ENCODE results near the gene TPRG1L.

The TPRG1L gene

DNA sequence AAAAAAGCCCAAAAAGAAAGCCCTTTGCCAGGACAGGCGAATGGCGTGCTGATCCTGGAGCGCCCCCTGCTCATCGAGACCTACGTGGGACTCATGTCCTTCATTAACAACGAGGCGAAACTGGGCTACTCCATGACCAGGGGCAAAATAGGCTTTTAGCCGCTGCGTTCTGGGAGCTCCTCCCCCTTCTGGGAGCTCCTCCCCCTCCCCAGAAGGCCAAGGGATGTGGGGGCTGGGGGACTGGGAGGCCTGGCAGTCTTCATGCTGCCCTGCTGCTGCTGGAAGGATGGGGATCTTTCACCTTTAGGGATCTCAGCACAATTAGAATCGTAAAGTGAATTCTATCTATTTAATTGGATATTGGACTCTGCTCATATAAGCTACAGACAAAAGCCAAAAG, 3.6 kb downstream of the TPRG1L start:
- DNase-seq (ENCODE audit: low read depth): no peak

DNA sequence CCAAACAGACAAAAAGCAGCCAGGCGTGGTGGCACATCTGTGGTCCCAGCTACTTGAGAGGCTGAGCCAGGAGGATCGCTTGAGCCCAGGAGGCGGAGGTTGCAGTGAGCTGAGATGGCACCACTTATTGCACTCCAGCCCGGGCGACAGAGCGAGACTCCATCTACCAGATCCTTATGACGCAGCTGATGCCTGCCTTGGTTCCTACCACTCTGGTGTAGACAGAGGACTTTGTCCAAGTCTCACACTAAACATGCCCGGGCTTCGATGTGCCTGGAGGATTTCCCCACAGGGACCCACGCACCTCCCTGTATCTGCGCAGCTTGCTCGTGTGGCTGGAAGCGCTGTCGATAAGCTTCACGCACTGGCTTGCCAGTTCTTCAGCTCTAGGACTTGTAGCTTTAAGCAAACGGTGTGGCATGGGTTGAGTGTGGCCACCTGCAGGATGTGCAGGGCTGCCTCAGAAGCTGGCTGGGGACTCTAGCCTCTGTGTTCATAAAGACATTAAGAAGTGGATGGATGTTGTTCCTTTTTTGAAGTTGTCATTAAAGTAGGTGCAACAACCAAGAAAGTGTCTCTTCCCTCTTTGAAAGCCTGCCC, 4.8 kb downstream of the TPRG1L start:
- DNase-seq (ENCODE audit: low read depth): no peak

DNA sequence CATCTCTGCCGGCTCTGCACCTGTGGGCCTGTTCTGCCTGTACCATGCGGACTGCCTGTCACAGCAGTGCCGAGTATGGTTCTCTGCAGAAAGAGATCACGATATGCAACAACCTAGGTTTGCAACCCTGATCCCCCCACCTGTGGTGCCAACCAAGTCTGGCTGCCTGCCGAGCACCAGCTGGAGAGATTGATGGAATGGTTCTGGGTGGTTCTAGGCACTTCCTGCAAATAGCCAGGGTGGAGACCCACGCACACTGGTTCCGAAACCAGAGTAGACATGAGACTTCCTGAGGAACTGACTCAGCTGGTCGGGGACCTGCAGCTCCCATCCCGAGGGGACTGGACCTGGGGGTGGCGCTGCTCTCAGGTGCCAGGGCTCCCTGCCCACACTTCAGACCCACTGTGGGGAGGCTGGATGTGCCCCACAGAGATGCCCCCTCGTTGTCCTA, 5.4 kb downstream of the TPRG1L start:
- DNase-seq (ENCODE audit: low read depth): no peak

DNA sequence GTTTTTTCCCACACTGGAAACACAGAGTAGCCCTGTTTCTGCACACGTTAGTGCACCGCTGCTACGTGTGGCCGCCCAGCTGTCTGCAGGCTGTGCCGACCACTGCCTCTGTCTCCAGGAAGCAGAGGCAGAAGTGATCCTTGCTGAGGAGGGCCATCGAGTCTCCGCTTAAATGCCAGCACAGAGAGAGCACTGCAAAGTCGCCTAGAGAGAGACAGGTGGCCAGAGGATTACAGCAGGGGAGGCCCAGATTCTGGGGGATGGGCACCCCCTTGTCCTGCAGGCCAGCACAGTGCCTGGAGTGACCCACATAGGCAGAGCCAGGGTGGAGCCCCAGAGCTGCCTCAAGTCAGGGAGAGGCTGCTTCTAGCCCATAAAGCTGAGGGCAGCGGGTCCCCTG, 6.1 kb downstream of the TPRG1L start:
- no peak for DNase-seq (ENCODE audit: low read depth)

DNA sequence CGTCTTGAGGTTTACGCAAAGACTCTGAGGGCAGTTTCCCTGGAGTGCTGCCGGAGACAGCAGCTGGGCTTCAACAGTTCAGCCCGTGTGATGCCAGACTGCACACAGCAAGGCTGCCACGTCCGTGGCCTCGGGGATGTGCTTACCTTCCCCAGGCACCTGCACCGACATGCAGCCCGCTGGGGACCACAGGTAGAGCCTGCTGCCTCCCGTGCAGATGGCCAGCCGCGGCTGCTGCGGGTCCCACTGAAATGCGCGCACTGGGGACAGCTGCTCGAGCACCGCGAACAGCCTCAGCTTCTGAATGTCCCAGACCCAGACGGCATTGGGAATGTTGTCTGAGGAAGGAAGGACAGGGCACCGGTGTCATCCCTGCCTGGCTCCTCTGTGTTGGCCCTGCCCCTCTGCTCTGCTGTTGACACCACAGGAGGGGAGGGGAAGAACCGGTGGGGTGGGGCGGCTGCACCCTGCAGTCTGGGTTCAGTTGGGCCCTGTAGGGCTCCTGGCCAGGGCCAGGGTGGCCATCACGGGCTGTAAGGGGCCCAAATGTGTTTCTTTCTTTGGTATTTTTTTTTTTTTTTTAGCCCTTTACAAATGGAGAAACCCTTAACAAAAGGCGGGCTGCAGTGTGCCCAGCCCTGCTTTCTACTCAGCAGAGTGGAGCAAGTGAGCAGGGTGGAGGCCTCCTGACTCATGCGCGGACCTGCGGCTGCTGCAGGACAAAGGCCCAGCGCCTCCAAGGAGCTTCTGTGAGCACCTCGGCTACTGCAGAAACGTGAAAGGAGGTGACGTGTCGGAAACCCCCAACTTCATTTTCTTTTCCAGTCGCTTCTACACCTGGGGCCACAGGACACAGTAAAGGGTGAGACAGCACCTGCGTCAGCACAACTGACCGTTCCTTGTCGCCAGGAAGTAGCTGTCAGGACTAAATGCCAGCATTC, 6.8 kb downstream of the TPRG1L start:
- DNase-seq (ENCODE audit: low read depth): no peak

DNA sequence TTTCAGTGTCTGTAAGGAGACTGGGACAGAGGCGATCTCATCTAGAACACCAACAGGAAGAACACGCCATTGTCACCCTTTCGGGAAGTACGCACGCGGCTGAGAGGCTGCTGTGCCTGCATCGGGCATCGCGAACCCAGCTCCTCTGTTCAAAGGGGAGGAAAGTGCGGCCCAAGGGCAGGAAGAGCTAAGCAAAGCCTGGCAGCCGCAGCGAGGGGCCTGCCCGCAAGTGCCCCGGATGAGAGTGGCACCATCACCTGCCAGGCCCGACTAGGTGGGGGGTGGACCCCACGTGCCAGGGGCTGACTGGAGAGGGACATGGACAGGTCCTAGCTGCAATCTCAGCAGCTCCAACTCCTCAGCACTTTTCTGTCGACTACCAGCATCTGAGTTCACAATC, 7.5 kb downstream of the TPRG1L start:
- DNase-seq (ENCODE audit: low read depth): no peak

DNA sequence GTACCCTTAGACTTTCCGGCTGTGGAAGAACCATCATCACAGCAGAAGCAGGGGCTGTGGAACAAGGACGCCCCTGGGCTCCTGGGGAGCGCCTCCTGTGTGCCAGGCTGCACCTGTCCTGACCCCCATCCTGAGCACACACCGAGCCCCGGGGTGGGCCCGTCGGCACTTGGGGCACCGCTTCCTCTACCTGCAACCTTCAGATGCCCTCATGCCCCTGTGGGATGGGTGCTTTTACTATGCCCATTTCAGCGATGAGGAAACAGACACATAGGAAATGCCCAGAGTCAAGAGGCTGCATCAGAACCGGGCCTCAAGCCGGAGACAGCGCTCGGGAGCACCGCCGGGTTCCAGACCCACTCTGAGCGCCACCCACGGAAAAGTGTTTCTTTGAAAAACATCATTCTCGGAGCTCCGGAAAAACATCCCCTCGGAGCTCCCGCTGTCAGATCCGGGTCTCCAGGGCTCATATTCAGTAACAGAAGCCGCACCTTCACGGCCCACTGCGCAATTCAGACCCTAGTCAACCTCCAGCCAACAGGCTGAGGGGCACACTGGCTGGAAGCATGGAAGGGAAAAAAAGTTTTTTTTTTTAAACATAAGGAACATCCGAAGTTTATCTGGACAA, 8.0 kb downstream of the TPRG1L start:
- no peak for DNase-seq (ENCODE audit: low read depth)

DNA sequence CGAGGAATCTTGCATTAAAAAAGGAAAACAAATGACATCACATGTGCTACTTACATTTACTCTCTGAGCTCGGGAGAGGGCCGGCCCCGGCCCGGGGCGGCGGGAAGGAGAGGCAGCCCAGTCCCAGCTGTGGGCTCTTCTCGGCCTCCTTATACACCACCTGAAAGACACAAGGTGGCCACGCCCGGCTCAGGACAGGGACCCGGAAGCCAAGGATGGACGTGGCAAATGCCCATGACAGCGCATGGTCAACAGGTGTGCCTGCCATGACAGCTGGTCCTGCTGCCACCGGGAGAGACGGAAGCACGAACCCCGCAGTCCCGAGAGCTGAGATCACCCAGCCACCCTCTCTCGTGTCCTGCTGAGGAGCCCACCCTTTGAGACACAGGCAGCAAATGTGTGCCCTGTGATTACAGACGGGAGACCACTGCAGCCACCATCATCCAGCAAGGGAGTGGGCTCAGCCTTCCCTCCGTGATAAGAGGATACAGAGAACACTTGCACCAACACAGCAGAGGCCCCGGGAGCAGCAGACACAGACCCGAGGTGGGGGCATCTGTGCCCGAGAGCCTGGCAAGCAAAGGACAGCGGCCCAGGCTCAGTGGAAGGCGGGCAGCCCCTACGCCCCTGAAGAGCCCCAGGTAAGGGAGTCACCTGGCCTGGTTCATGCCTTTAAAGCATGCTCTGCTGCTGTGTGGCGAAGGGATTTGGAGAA, 8.7 kb downstream of the TPRG1L start:
- no peak for DNase-seq (ENCODE audit: low read depth)

DNA sequence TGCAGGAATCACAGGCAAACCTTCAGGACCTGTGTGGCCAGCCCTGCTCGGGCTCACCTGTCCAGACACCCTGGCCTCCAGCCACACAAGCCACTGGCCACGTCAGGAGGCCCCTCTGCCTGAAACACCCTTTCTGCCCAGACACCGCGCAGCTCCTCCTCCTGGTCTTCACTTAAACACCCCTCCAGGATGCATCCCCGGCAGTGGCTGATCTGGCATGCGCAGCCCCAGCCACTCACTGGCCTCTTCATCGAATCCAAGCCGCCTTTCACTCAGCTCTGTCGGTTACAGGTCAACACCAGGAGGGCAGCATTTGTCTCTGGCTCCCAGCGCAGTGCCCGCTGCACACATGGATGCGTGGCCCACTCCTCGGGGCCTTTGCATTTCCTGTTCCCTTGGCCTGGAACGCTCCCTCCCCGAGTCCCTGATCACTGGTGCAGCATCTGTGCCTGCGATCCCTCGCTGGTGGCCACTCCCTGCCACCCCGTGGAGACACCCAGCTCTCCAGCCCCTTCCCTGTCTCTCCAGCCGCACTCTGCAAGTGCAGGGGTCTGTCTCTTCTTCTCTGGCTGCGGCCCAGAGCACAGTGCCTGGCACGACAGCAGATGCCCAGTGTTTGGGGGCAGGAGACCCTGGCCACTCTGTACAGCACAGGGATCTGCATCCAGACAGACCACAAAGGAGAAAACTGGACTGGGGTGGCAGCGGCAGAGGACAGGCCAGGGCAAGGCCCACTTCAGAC, 9.4 kb downstream of the TPRG1L start:
- DNase-seq (ENCODE audit: low read depth): no peak

DNA sequence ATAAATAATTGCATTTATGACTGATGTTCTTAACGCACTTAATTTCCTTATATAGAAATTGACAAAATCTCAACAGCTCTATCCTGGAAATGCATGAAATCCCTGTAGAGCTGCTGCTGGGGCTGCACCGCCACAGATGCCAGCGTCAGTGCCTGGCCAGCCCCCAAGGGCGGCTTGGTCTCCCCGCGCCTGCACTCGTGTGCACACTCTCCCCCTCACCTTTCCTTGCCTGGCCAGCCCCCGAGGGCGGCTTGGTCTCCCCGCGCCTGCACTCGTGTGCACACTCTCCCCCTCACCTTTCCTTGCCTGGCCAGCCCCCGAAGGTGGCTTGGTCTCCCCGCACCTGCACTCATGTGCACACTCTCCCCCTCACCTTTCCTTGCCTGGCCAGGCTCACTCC, 11.3 kb downstream of the TPRG1L start:
- no peak for DNase-seq (ENCODE audit: low read depth)

DNA sequence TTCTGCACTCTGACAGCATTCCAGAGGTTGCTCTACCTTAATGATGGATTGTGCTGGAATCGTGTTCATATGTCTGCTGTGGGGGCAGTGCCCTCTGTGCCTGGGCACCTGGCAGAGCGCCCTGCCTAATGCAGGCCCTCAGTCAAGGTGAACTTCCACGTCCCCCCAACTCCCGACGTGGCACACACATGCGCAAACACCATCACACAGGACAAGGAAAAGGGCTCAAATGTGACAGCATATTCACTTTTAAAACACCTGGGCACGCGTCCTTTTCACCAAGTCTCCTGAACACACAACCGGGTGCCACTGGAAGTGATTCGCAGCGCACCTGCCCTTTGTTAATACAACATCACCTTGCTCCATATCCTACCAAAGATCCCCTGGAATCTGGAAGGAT, 11.7 kb downstream of the TPRG1L start:
- DNase-seq (ENCODE audit: low read depth): no peak

DNA sequence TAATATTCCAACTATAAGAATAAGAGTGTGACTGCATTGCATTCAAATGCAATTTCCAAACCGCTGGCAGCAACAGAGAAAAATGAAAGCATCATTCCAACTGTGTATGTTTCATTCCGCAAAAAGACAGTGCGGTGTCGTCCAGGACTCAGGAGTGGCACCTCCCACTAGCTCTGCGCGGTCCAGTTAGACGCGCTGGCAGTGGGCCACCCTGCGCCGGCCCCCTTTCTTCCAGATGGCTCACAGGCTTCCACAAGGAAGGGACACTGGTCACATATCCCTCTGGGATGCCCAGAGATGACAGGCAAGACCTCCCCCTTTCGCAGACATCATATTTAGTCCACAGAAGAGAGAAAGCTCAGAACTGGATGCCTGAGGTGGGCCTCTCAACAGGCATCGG, 13.2 kb downstream of the TPRG1L start:
- DNase-seq (ENCODE audit: low read depth): no peak

DNA sequence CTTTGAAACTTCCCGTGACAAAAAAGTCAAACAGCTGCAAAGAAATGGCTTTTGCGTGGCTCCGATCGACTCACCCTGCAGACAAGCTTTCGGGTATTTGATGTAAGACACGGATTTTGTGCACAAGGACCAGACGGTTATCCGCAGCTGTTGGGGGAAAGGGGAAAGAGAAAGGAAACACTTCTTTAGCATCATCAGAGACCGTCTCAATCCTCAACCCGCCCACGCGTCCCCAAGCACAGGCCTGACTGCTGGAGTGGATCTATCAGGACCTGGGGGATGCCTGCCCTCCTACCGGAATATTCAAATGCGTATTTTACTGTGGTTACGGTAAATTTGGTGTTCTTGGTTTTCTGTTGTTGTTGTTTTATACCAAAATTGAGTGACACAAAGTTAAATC, 13.9 kb downstream of the TPRG1L start:
- DNase-seq (ENCODE audit: low read depth): no peak

DNA sequence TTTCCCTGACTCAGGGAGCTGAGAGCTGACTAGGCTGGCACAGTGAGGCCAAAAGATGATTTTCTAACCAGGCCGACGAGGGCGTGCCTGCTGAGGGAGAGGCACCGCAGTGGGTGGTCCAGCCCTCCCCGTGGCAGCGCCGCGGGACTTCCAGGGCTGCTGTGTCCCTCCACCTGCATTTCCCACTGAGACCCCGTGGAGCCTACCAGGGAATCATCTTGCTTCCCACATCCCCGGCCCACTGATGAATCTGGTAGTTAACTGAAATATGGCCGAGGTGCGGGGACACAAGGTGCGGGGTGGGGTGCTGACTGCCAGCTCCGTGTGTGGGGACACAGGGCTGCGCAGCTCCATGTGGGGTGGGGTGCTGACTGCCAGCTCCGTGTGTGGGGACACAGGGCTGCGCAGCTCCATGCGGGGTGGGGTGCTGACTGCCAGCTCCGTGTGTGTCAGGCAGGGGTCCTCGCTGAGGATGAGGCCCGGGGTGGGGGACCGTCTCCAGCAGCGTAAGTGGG, 14.6 kb downstream of the TPRG1L start:
- DNase-seq (ENCODE audit: low read depth): no peak

DNA sequence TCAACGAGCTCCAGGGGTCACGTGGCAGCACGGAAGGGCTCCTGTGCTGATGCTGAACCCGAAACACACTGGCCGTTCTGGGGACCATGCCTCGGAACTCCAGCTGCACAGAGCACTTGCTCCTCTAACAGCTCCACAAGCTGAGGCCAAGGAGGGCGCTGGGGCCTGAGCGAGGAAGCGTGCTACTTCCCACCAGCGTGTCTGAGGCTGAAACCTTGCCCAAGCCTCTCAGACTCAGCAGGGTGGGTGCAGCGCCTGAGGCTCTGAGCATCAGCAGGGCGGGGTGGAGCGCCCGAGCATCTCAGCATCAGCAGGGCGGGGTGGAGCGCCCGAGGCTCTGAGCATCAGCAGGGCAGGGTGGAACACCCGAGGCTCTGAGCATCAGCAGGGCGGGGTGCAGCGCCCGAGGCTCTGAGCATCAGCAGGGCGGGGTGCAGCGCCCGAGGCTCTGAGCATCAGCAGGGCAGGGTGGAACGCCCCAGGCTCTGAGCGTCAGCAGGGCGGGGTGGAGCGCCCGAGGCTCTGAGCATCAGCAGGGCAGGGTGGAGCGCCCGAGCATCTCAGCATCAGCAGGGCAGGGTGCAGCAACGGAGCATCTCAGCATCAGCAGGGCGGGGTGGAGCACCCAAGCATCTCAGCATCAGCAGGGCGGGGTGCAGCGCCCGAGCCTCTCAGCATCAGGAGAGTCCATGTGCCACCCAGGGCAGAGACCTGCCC, 15.5 kb downstream of the TPRG1L start:
- no peak for DNase-seq (ENCODE audit: low read depth)

DNA sequence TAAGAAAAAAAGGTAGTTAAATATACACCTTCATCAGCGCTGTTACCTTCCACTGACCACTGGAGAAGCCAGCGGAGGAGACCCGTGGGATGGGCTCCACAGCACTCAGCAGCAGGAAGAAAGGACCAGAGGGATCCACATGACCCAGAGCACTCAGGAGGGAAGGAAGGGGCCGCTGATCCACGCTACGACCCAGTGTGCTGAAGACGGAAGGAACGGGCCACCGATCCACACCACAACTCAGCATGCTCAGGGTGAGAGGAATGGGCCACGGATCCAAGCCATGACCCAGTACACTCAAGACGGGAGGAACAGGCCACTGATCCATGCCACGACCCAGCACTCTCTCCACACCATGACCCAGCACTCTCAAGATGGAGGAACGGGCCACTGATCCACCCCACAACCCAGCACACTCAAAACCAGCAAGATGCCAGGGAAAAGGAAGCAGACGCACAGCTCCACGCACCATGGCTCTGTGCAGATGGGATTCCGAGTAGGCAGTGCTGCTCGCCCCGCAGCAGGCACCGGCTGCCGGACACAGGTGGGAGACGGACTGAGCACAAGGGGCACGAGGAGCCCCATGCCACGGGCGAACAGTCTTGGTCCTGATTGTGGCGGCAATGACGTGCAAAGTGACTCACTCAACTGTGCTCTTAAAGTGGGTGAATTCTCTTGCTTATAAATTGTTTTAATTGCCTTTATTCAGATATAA, 16.4 kb downstream of the TPRG1L start:
- DNase-seq (ENCODE audit: low read depth): no peak

DNA sequence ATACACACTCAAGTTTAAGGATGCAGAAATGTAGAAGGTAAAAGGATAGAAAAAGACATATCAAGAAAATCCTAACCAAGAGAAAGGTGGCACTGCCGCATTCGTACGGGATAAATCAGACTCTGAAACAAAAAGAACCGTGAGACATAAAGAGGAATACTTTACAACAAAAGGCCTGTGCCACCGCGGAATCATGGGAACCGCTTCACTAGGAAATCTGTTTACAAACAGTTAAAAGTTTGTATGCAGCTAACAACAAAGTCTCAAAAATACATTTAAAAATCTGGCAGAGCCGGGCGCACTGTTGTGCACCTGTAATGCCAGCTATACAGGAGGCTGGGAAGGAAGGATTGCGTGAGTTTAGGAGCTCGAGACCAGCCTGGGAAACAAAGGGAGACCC, 17.0 kb downstream of the TPRG1L start:
- DNase-seq (ENCODE audit: low read depth): no peak

DNA sequence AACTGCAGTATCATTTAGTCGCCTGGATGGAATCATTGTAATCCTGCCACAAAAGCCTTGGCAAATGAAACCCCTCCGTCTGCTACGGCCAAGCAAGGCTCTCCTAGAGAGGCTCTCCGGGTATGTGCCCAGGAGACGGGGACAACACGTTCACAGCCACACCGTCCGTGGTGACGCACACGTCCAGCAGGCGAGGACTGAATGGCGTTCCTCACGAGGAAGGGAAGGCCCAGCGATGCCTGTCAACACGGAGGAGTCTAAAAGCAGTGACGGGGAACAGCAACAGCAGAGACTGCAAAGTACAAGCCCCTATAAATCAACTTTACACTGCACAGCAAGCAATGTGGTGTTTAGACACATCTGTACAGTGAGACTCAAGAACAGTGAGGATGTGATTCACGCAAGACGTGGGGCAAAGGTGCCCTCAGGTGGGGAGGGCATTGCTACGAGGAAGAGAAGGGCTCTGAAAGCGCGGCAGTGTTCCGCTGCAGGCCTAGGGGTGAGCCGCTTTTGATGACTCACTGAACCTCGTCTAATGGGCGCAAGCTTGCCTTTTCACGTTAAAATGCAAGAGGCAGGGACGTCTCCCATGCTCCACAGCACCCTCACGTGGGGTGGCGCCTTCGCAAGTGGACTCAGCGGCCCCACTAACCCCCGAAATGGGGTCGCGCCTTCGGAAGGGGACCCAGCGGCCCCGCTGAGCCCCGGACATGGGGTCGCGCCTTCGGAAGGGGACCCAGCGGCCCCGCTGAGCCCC, 18.3 kb downstream of the TPRG1L start:
- no peak for DNase-seq (ENCODE audit: low read depth)

DNA sequence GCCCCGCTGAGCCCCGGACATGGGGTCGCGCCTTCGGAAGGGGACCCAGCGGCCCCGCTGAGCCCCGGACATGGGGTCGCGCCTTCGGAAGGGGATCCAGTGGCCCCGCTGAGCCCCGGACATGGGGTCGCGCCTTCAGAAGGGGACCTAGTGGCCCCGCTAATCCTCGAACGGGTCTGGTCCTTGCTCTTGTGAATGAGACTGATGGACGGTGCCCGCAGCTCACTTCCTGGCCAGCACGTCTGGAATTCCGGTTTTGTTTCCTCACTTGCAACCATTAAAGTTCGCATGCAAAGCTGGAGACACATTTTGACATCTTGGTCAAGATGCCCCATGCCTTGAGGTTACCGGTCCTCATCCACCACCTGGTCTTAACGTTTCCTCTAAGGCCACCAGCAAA, 19.5 kb downstream of the TPRG1L start:
- no peak for DNase-seq (ENCODE audit: low read depth)

DNA sequence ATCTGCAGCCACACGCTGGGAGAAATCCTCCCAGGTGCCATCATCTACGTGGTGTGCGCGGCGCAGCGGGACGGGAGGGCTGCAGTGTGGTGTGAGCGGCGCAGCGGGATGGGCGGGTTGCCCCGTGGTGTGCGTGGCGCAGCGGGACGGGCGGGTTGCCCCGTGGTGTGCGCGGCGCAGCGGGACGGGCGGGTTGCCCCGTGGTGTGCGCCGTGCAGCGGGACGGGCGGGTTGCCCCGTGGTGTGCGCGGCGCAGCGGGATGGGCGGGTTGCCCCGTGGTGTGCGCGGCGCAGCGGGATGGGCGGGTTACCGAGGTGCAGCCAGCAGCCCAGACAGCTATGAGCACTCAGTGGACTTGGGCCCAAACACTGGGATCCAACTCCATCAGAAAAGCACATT, 20.4 kb downstream of the TPRG1L start:
- DNase-seq (ENCODE audit: low read depth): no peak

All from fibroblast of the conjunctiva (primary cell).